CD4-positive, alpha-beta T cell (primary cell): ENCODE measurements around the gene ERC2. TPM values are rescaled to one million over a fixed set of nuclear protein-coding genes. Genes with fewer than 3 reads are reported as not detected.

ENCODE experiments used
- ATAC-seq: fragments of 200-7000 bp; cut with Tn5 transposase; one replicate; pipeline ENCODE4 v1.10.0; 2022; ENCODE audit warnings: mild to moderate bottlenecking; ENCODE audit not compliant: poor library complexity
- CTCF ChIA-PET: fragments of 350-600 bp; sonication (Branson Sonifier 250); formaldehyde crosslinking; loops from one replicate; lab custom pipeline; 2021; ENCODE audit warnings: antibody characterized with exemption, inconsistent platforms; lab: Charles Lee
- POLR2A ChIA-PET: fragments of 350-600 bp; sonication (Branson Sonifier 250); formaldehyde crosslinking; loops from one replicate; lab custom pipeline; 2021; ENCODE audit warnings: antibody characterized with exemption, inconsistent platforms; lab: Charles Lee
- DNase-seq, 14 experiments: peaks; one replicate each; pipeline ENCODE4 v3.0.0-alpha.2; 2013 to 2020; ENCODE audit warnings: mixed read lengths in 2 of 14
- H3K27ac ChIP-seq, 2 donors: one replicate each; pipeline versions ENCODE4 v1.5.1 to v1.7.0; 2013; ENCODE audit warnings: low read length in 2 of 2, low read depth in 1 of 2, mild to moderate bottlenecking in 1 of 2
- H3K27me3 ChIP-seq, 2 experiments: 1 replicate in 1 of 2; 2 replicates in 1 of 2; pipeline versions ENCODE4 v1.6.1 to v1.7.0; 2013; ENCODE audit warnings: low read length in 2 of 2, control low read depth in 1 of 2, mild to moderate bottlenecking in 1 of 2, moderate library complexity in 1 of 2; ENCODE audit not compliant: insufficient read depth in 2 of 2, control insufficient read depth in 1 of 2
- H3K36me3 ChIP-seq: one replicate; pipeline ENCODE4 v1.6.1; 2013; ENCODE audit warnings: low read length, control low read depth; ENCODE audit not compliant: insufficient read depth
- H3K4me1 ChIP-seq: one replicate; pipeline ENCODE4 v1.6.1; 2013; ENCODE audit warnings: low read length, control low read depth; ENCODE audit not compliant: insufficient read depth
- H3K4me3 ChIP-seq: one replicate; pipeline ENCODE4 v1.5.1; 2013; ENCODE audit warnings: mild to moderate bottlenecking, low read length, moderate library complexity
- H3K9me3 ChIP-seq, 2 experiments: 1 replicate in 1 of 2; 2 replicates in 1 of 2; pipeline versions ENCODE4 v1.6.1 to v1.7.0; 2013; ENCODE audit warnings: low read length in 2 of 2, mild to moderate bottlenecking in 2 of 2, control low read depth in 1 of 2, moderate library complexity in 1 of 2; ENCODE audit not compliant: control insufficient read depth in 1 of 2, insufficient read depth in 1 of 2
- H3K27ac Mint-ChIP-seq: one replicate; pipeline ENCODE4 v1.8.0; 2020; ENCODE audit warnings: mixed read lengths
- H3K27me3 Mint-ChIP-seq: one replicate; pipeline ENCODE4 v1.8.0; 2021; ENCODE audit warnings: mixed read lengths
- H3K36me3 Mint-ChIP-seq: one replicate; pipeline ENCODE4 v1.8.0; 2021; ENCODE audit warnings: low read depth, mixed read lengths
- H3K4me1 Mint-ChIP-seq: one replicate; pipeline ENCODE4 v1.8.0; 2021; ENCODE audit warnings: low read depth, mixed read lengths
- H3K4me3 Mint-ChIP-seq: one replicate; pipeline ENCODE4 v1.8.0; 2020; ENCODE audit warnings: mild to moderate bottlenecking, mixed read lengths
- H3K9me3 Mint-ChIP-seq: one replicate; pipeline ENCODE4 v1.8.0; 2020; ENCODE audit warnings: mixed read lengths
- CTCF ChIP-seq: fragments of 200-600 bp; IDR thresholded peaks from one replicate; pipeline ENCODE4 v1.8.0; 2022; ENCODE audit warnings: antibody characterized with exemption, mild to moderate bottlenecking
- intact Hi-C, 2 experiments: fragments of 100-400 bp; cut with DNase I in 1 of 2; cut with micrococcal nuclease in 1 of 2; formaldehyde crosslinking; loops; one replicate each; pipeline versions ENCODE4 v1.15.1 to v1.9.0; 2023 to 2025; cut with DNase I, micrococcal nuclease
- total RNA-seq, 174 experiments: library from RNA in 2 of 174; stranded (reverse) in 2 of 174; gene quantifications; one replicate each; pipeline ENCODE4 v1.2.3 and lab custom pipeline; 2021 to 2026

ERC2 gene
- total RNA-seq, 2 experiments from 2014 or later: not detected

- ChIA-PET CTCF (no interaction called here), POLR2A (no interaction called here)
- Mint-ChIP-seq H3K9me3 (peaks cover 3% of the 10 kb centered on the region), H3K27ac (no peak overlapping the region), H3K4me1 (no peaks in the 10 kb centered on the region), H3K27me3 (peaks cover 45% of the 10 kb centered on the region), H3K36me3 (no peaks in the 10 kb centered on the region), H3K4me3 (no peak overlapping the region)
- Histone ChIP-seq H3K36me3 (no peaks in the 10 kb centered on the region), H3K4me3 (no peak overlapping the region), H3K9me3 (peaks cover 0 to 8% of the 10 kb centered on the region in 2 experiments), H3K27me3 (peaks cover 8 to 10% of the 10 kb centered on the region in 2 experiments), H3K27ac (no peak overlapping the region), H3K4me1 (no peaks in the 10 kb centered on the region)
- intact Hi-C loops: no loop called here
- ATAC-seq: no peak
- TF ChIP-seq CTCF: no peak
- no peak for DNase-seq
These were observed 165.8 kb downstream of the ERC2 start for GRCh38 chr3:56302417-56302816.

GRCh38 chr3:56297281-56297840 lies 170.9 kb downstream of the ERC2 start:
- H3K4me3 ChIP-seq: no peak overlapping the region
- no peaks in the 10 kb centered on the region for H3K4me1 ChIP-seq
- Mint-ChIP-seq H3K36me3 (no peaks in the 10 kb centered on the region), H3K27ac (no peak overlapping the region), H3K4me3 (no peak overlapping the region), H3K9me3 (peaks cover 3% of the 10 kb centered on the region), H3K27me3 (peaks cover 54% of the 10 kb centered on the region), H3K4me1 (no peaks in the 10 kb centered on the region)
- peaks cover 0 to 8% of the 10 kb centered on the region in 2 experiments for H3K9me3 ChIP-seq
- H3K27ac ChIP-seq: no peak overlapping the region
- ATAC-seq: no peak
- ChIA-PET CTCF (no interaction called here), POLR2A (no interaction called here)
- no peaks in the 10 kb centered on the region for H3K36me3 ChIP-seq
- no peak for DNase-seq
- peaks cover 0 to 5% of the 10 kb centered on the region in 2 experiments for H3K27me3 ChIP-seq
- intact Hi-C loops: no loop called here
- TF ChIP-seq CTCF: no peak

GRCh38 chr3:56296361-56296760 lies 171.9 kb downstream of the ERC2 start:
- no peaks in the 10 kb centered on the region for H3K36me3 ChIP-seq
- ATAC-seq: no peak
- no peak for DNase-seq
- no peaks in the 10 kb centered on the region for H3K36me3 Mint-ChIP-seq
- H3K4me3 ChIP-seq: no peak overlapping the region
- H3K9me3 ChIP-seq: peaks cover 0 to 8% of the 10 kb centered on the region in 2 experiments
- no peak for TF ChIP-seq CTCF
- peaks cover 3% of the 10 kb centered on the region for H3K9me3 Mint-ChIP-seq
- no peak overlapping the region for H3K27ac ChIP-seq
- H3K4me1 ChIP-seq: no peaks in the 10 kb centered on the region
- POLR2A ChIA-PET: no interaction called here
- H3K27me3 ChIP-seq: peaks cover 0 to 5% of the 10 kb centered on the region in 2 experiments
- H3K27me3 Mint-ChIP-seq: peaks cover 45% of the 10 kb centered on the region
- no peak overlapping the region for H3K4me3 Mint-ChIP-seq
- intact Hi-C loops: no loop called here
- no peak overlapping the region for H3K27ac Mint-ChIP-seq
- CTCF ChIA-PET: no interaction called here
- no peaks in the 10 kb centered on the region for H3K4me1 Mint-ChIP-seq
